GM23338 (cell line): ENCODE measurements around the gene C2orf81. TPM values are rescaled to one million over a fixed set of nuclear protein-coding genes. Genes with fewer than 3 reads are reported as not detected.

Experiments used
- ATAC-seq: fragments of 200-7000 bp; cut with Tn5 transposase; 3 replicates; pipeline ENCODE4 v1.9.1; 2020
- DNase-seq: peaks from one replicate; pipeline ENCODE4 v3.0.0-alpha.2; 2015; ENCODE audit warnings: low spot score
- H2AFZ ChIP-seq: fragments of 200-600 bp; sonication (generic); 2 replicates; pipeline ENCODE4 v1.8.0; 2016; ENCODE audit warnings: antibody characterized with exemption, mild to moderate bottlenecking, moderate library complexity
- H3F3A ChIP-seq: fragments of 200-600 bp; sonication (generic); replicated peaks from 2 replicates; pipeline ENCODE4 v1.8.0; 2017; ENCODE audit warnings: antibody characterized with exemption, mixed run types, low read depth
- H3K27ac ChIP-seq: fragments of 200-600 bp; sonication (generic); 2 replicates; pipeline ENCODE4 v1.6.1; 2016; ENCODE audit warnings: low read depth
- H3K27me3 ChIP-seq: fragments of 200-600 bp; sonication (generic); 2 replicates; pipeline ENCODE4 v1.8.0; 2016; ENCODE audit warnings: mild to moderate bottlenecking, mixed run types, moderate library complexity; ENCODE audit not compliant: insufficient read depth
- H3K36me3 ChIP-seq: fragments of 200-600 bp; sonication (generic); 2 replicates; pipeline ENCODE4 v1.8.0; 2016; ENCODE audit warnings: mild to moderate bottlenecking; ENCODE audit not compliant: insufficient read depth
- H3K4me1 ChIP-seq: fragments of 200-600 bp; sonication (generic); 2 replicates; pipeline ENCODE4 v1.8.0; 2016; ENCODE audit warnings: mild to moderate bottlenecking, moderate library complexity; ENCODE audit not compliant: insufficient read depth
- H3K4me2 ChIP-seq: fragments of 200-600 bp; sonication (generic); 2 replicates; pipeline ENCODE4 v1.7.1; 2017; ENCODE audit warnings: mixed run types
- H3K4me3 ChIP-seq: fragments of 200-600 bp; sonication (generic); 2 replicates; pipeline ENCODE4 v1.6.1; 2016; ENCODE audit warnings: mixed run types
- H3K79me2 ChIP-seq: fragments of 200-600 bp; sonication (generic); replicated peaks from 2 replicates; pipeline ENCODE4 v1.8.0; 2017; ENCODE audit warnings: mild to moderate bottlenecking; ENCODE audit not compliant: insufficient read depth
- H3K9me2 ChIP-seq: fragments of 200-600 bp; sonication (generic); 2 replicates; pipeline ENCODE4 v1.8.0; 2017; ENCODE audit not compliant: insufficient read depth
- H4K20me1 ChIP-seq: fragments of 200-600 bp; sonication (generic); replicated peaks from 2 replicates; pipeline ENCODE4 v1.8.0; 2017; ENCODE audit warnings: mild to moderate bottlenecking; ENCODE audit not compliant: insufficient read depth
- H3K27ac Mint-ChIP-seq: 2 replicates; pipeline ENCODE4 v1.8.0; 2020; ENCODE audit warnings: inconsistent platforms, mild to moderate bottlenecking, moderate library complexity, mixed read lengths
- H3K27me3 Mint-ChIP-seq: 3 replicates; pipeline ENCODE4 v1.8.0; 2022; ENCODE audit warnings: low read depth, mild to moderate bottlenecking, moderate library complexity, mixed read lengths, inconsistent platforms; ENCODE audit not compliant: insufficient read depth, poor library complexity
- H3K36me3 Mint-ChIP-seq: 3 replicates; pipeline ENCODE4 v1.8.0; 2021; ENCODE audit warnings: low read depth, mild to moderate bottlenecking, inconsistent platforms, moderate library complexity, mixed read lengths
- H3K4me1 Mint-ChIP-seq: 3 replicates; pipeline ENCODE4 v1.8.0; 2020; ENCODE audit warnings: mild to moderate bottlenecking, inconsistent platforms, mixed read lengths
- H3K4me3 Mint-ChIP-seq: 3 replicates; pipeline ENCODE4 v1.8.0; 2021; ENCODE audit warnings: moderate library complexity, mild to moderate bottlenecking, inconsistent platforms, mixed read lengths
- H3K9me3 Mint-ChIP-seq: 3 replicates; pipeline ENCODE4 v1.8.0; 2020; ENCODE audit warnings: moderate library complexity, mild to moderate bottlenecking, inconsistent platforms, mixed read lengths
- CREB1 ChIP-seq: fragments of 250-450 bp; sonication (Bioruptor Pico); IDR thresholded peaks from 2 replicates; pipeline ENCODE4 v1.5.0; 2020; ENCODE audit warnings: low read depth, mild to moderate bottlenecking, moderate library complexity
- EZH2 ChIP-seq: fragments of 200-600 bp; sonication (generic); IDR thresholded peaks from one replicate; pipeline ENCODE4 v1.8.0; 2017; ENCODE audit warnings: antibody characterized with exemption, mild to moderate bottlenecking, low read depth; ENCODE audit not compliant: unreplicated experiment
- EZH2phosphoT487 ChIP-seq: fragments of 200-600 bp; sonication (generic); IDR thresholded peaks from one replicate; pipeline ENCODE4 v1.8.1; 2018; ENCODE audit warnings: antibody characterized with exemption; ENCODE audit not compliant: unreplicated experiment
- JUNB ChIP-seq: IDR thresholded peaks from one replicate; pipeline ENCODE4 v1.6.1; 2016; ENCODE audit warnings: antibody characterized with exemption; ENCODE audit not compliant: unreplicated experiment
- NANOG ChIP-seq: IDR thresholded peaks from 2 replicates; pipeline ENCODE4 v1.6.1; 2016; ENCODE audit warnings: antibody characterized with exemption, borderline replicate concordance
- POLR2AphosphoS5 ChIP-seq: IDR thresholded peaks from 2 replicates; pipeline ENCODE4 v1.6.1; 2016; ENCODE audit warnings: antibody characterized with exemption, low read depth
- STAT1 ChIP-seq: IDR thresholded peaks from one replicate; pipeline ENCODE4 v1.6.1; 2016; ENCODE audit warnings: antibody characterized with exemption; ENCODE audit not compliant: unreplicated experiment
- ZNF114 ChIP-seq: fragments of 250-450 bp; sonication (Bioruptor Pico); IDR thresholded peaks from 2 replicates; pipeline ENCODE4 v1.5.0; 2020; ENCODE audit warnings: mild to moderate bottlenecking, moderate library complexity
- ZNF331 ChIP-seq: fragments of 250-450 bp; sonication (Bioruptor Pico); IDR thresholded peaks from 2 replicates; pipeline ENCODE4 v1.5.0; 2020; ENCODE audit warnings: low read depth, mild to moderate bottlenecking, moderate library complexity
- ZNF462 ChIP-seq: fragments of 250-450 bp; sonication (Bioruptor Pico); IDR thresholded peaks from 2 replicates; pipeline ENCODE4 v1.5.0; 2020; ENCODE audit warnings: mild to moderate bottlenecking, moderate library complexity
- polyA plus RNA-seq: library from polyadenylated mRNA; unstranded; fragments of >200 nt; fragmentation: Nextera tagmentation; extraction: Ambion mirVana; gene quantifications from 2 replicates; pipeline ENCODE4 v1.2.1, GENCODE V29; 2016
- total RNA-seq: library from RNA; depleted of rRNA; stranded (reverse); fragments of >200 nt; shearing (Covaris generic); gene quantifications from 2 replicates; pipeline ENCODE4 v1.2.3, GENCODE V29; 2014
- TF ChIP-seq, protein P1 (sequence below): IDR thresholded peaks from one replicate; pipeline ENCODE4 v1.6.1; 2018; ENCODE audit warnings: antibody characterized with exemption; ENCODE audit not compliant: unreplicated experiment
- TF ChIP-seq, protein P2 (sequence below): IDR thresholded peaks from 2 replicates; pipeline ENCODE4 v1.6.1; 2016; ENCODE audit warnings: antibody characterized with exemption
- TF ChIP-seq, protein P3 (sequence below), 2 experiments: fragments of 200-600 bp in 1 of 2; sonication (generic) in 1 of 2; conservative IDR thresholded peaks; 2 replicates each; pipeline versions ENCODE4 v1.5.1 to v1.6.1; 2016 to 2017; ENCODE audit warnings: antibody characterized with exemption in 2 of 2, low read depth in 2 of 2, mild to moderate bottlenecking in 2 of 2, moderate library complexity in 1 of 2

The C2orf81 gene
- total and polyA plus RNA-seq, 2 experiments from 2014 or later = 3.8 to 4.6 TPM

GRCh38 chr2:74381751-74382150 lies 39.7 kb downstream of the C2orf81 start:
- no peak overlapping the region for H3K4me3 ChIP-seq
- ATAC-seq (no peak), DNase-seq (no peak)
- H4K20me1 ChIP-seq = peaks cover 55% of the 10 kb centered on the region
- H3K27ac ChIP-seq = no peak overlapping the region
- H3K4me2 ChIP-seq = no peak overlapping the region
- peaks cover 5% of the 10 kb centered on the region for H3K27me3 Mint-ChIP-seq
- peaks cover 87% of the 10 kb centered on the region for H3K79me2 ChIP-seq
- H3F3A ChIP-seq = no peaks in the 10 kb centered on the region
- H3K4me1 ChIP-seq = peaks cover 19% of the 10 kb centered on the region
- peaks cover 19% of the 10 kb centered on the region for H3K4me1 Mint-ChIP-seq
- H3K27ac Mint-ChIP-seq = no peak overlapping the region
- no peaks in the 10 kb centered on the region for H3K9me2 ChIP-seq
- no peaks in the 10 kb centered on the region for H3K9me3 Mint-ChIP-seq
- peaks cover 7% of the 10 kb centered on the region for H3K36me3 Mint-ChIP-seq
- TF ChIP-seq ZNF462 (CRISPR knock-in tag) (no peak), ZNF331 (CRISPR knock-in tag) (no peak), JUNB (no peak), EZH2phosphoT487 (no peak), POLR2AphosphoS5 (no peak), NANOG (no peak), EZH2 (no peak), CREB1 (no peak), ZNF114 (CRISPR knock-in tag) (no peak), STAT1 (no peak)
- TF ChIP-seq, protein P1, sequence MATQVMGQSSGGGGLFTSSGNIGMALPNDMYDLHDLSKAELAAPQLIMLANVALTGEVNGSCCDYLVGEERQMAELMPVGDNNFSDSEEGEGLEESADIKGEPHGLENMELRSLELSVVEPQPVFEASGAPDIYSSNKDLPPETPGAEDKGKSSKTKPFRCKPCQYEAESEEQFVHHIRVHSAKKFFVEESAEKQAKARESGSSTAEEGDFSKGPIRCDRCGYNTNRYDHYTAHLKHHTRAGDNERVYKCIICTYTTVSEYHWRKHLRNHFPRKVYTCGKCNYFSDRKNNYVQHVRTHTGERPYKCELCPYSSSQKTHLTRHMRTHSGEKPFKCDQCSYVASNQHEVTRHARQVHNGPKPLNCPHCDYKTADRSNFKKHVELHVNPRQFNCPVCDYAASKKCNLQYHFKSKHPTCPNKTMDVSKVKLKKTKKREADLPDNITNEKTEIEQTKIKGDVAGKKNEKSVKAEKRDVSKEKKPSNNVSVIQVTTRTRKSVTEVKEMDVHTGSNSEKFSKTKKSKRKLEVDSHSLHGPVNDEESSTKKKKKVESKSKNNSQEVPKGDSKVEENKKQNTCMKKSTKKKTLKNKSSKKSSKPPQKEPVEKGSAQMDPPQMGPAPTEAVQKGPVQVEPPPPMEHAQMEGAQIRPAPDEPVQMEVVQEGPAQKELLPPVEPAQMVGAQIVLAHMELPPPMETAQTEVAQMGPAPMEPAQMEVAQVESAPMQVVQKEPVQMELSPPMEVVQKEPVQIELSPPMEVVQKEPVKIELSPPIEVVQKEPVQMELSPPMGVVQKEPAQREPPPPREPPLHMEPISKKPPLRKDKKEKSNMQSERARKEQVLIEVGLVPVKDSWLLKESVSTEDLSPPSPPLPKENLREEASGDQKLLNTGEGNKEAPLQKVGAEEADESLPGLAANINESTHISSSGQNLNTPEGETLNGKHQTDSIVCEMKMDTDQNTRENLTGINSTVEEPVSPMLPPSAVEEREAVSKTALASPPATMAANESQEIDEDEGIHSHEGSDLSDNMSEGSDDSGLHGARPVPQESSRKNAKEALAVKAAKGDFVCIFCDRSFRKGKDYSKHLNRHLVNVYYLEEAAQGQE = no peak
- TF ChIP-seq, protein P2, sequence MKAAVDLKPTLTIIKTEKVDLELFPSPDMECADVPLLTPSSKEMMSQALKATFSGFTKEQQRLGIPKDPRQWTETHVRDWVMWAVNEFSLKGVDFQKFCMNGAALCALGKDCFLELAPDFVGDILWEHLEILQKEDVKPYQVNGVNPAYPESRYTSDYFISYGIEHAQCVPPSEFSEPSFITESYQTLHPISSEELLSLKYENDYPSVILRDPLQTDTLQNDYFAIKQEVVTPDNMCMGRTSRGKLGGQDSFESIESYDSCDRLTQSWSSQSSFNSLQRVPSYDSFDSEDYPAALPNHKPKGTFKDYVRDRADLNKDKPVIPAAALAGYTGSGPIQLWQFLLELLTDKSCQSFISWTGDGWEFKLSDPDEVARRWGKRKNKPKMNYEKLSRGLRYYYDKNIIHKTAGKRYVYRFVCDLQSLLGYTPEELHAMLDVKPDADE = no peak
- TF ChIP-seq, protein P3, sequence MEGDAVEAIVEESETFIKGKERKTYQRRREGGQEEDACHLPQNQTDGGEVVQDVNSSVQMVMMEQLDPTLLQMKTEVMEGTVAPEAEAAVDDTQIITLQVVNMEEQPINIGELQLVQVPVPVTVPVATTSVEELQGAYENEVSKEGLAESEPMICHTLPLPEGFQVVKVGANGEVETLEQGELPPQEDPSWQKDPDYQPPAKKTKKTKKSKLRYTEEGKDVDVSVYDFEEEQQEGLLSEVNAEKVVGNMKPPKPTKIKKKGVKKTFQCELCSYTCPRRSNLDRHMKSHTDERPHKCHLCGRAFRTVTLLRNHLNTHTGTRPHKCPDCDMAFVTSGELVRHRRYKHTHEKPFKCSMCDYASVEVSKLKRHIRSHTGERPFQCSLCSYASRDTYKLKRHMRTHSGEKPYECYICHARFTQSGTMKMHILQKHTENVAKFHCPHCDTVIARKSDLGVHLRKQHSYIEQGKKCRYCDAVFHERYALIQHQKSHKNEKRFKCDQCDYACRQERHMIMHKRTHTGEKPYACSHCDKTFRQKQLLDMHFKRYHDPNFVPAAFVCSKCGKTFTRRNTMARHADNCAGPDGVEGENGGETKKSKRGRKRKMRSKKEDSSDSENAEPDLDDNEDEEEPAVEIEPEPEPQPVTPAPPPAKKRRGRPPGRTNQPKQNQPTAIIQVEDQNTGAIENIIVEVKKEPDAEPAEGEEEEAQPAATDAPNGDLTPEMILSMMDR (conservative IDR thresholded peaks at IDR 0.05; ENCODE audit: low read depth in 2 of 2) = no peak
- no peaks in the 10 kb centered on the region for H3K27me3 ChIP-seq
- H3K4me3 Mint-ChIP-seq = no peak overlapping the region
- H2AFZ ChIP-seq = no peak overlapping the region
- H3K36me3 ChIP-seq = peaks cover 6% of the 10 kb centered on the region
